HG03354 (cell line): Measurements from ENCODE around the gene MYO5B.

ENCODE experiments used
- ATAC-seq: cut with Tn5 transposase; IDR thresholded peaks from one replicate; pipeline ENCODE4 v1.9.1; 2021; ENCODE audit warnings: mild to moderate bottlenecking; ENCODE audit not compliant: unreplicated experiment, poor library complexity, severe bottlenecking

Gene MYO5B

GRCh38 chr18:50044402-50044801, 150.5 kb downstream of the MYO5B start:
- no peak for ATAC-seq

- ATAC-seq, result no peak
Measured at GRCh38 chr18:50042611-50043010, 152.3 kb downstream of the MYO5B start.

GRCh38 chr18:50039746-50040145, 155.2 kb downstream of the MYO5B start:
- ATAC-seq, result no peak

GRCh38 chr18:50038448-50038847, 156.5 kb downstream of the MYO5B start:
- ATAC-seq, result no peak

- ATAC-seq, result no peak
Measured at GRCh38 chr18:50034029-50034428, 160.9 kb downstream of the MYO5B start.

GRCh38 chr18:50033004-50033403, 161.9 kb downstream of the MYO5B start:
- ATAC-seq, result no peak

- ATAC-seq, result no peak
Measured at GRCh38 chr18:50030146-50030545, 164.8 kb downstream of the MYO5B start.

- ATAC-seq, result no peak
Measured at GRCh38 chr18:50027996-50028395, 167.0 kb downstream of the MYO5B start.

- ATAC-seq, result no peak
Measured at GRCh38 chr18:50024466-50024865, 170.5 kb downstream of the MYO5B start.

GRCh38 chr18:50022985-50023384, 172.0 kb downstream of the MYO5B start:
- ATAC-seq, result no peak

GRCh38 chr18:50014606-50015005, 180.3 kb downstream of the MYO5B start:
- no peak for ATAC-seq

- ATAC-seq, result no peak
Measured at GRCh38 chr18:50013363-50014138, 181.4 kb downstream of the MYO5B start.

GRCh38 chr18:50011813-50012435, 183.0 kb downstream of the MYO5B start:
- ATAC-seq, result no peak

GRCh38 chr18:50009773-50010335, 185.1 kb downstream of the MYO5B start:
- ATAC-seq, result peak; percentile 97

GRCh38 chr18:50008306-50008705, 186.6 kb downstream of the MYO5B start:
- ATAC-seq, result no peak

- no peak for ATAC-seq
Measured at GRCh38 chr18:50006470-50007046, 188.4 kb downstream of the MYO5B start.

GRCh38 chr18:50004013-50004412, 190.9 kb downstream of the MYO5B start:
- ATAC-seq, result no peak

- ATAC-seq, result no peak
Measured at GRCh38 chr18:50002781-50003180, 192.2 kb downstream of the MYO5B start.

- ATAC-seq, result no peak
Measured at GRCh38 chr18:50000227-50000626, 194.7 kb downstream of the MYO5B start.

- no peak for ATAC-seq
Measured at GRCh38 chr18:49999128-49999527, 195.8 kb downstream of the MYO5B start.

- ATAC-seq, result no peak
Measured at GRCh38 chr18:49997558-49997957, 197.4 kb downstream of the MYO5B start.
